ENCODE results near the gene RPL14. TPM values are rescaled to one million over a fixed set of nuclear protein-coding genes. Genes with fewer than 3 reads are reported as not detected.

Gene RPL14
- total and polyA plus RNA-seq, 2 of the 13 experiments (the other 11 are each of a cell fraction or from before 2014, with no cell fraction given): 502 to 1,291 TPM

DNA sequence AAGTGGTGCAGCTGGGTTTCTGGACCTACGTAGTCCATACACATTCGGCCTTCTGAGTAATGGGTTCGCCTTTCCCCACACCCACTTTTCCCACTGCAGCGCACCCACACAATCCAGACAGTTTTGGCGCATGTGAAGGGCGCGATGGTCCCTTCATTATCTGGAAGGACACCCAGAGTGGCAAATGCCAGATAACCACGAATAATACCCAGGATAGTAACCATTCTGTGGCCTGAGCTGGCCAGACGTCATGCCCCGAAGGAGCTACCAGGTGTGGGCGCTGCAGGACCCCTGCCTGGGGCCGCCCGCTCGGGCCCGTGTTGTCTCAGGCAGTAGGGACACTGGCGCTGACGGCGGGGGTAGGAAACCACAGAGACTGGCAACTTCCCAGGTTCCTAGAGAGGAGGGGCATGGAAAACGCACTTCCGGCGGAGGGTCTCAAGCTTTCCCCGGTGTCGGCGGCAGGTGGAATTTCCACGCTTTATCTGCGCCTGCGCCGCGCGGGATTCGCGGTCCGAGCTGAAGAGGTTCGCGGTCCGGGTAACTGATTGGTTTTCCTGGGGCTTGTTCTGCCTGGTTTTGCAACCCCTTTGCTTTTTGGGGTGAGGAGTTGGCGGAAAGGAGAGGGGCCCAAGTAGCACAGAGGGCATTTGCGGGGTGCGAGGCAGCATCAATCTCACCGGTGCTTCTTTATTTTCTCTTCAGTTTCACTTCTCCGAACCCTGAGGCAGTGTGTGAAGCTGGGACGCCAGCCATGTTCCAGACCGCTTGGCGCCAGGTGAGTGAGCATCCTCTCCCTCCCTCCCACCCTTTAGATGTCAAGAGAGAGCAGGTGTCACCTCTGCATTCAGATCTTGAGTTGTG is 48.7 kb downstream of the RPL14 start, which contains the start of gene ZNF620 (continued):
- no peak for TF ChIP-seq KLF9 (CRISPR knock-in tag; IDR thresholded peaks at IDR 0.05; ENCODE audit: low read depth)
- TF ChIP-seq ZNF44 (CRISPR knock-in tag; IDR thresholded peaks at IDR 0.05): no peak
- TF ChIP-seq ZNF761 (CRISPR knock-in tag; conservative IDR thresholded peaks at IDR 0.05): 0 out of 2 replicates have a peak, but pooled peaks have one; percentile 46
- TF ChIP-seq ZNF337 (CRISPR knock-in tag; IDR thresholded peaks at IDR 0.05; ENCODE audit: borderline replicate concordance, low read depth): no peak
- peak; percentile 78; the same call in 1 of the 2 replicates for TF ChIP-seq POGZ (CRISPR knock-in tag; IDR thresholded peaks at IDR 0.05)
- TF ChIP-seq TSC22D2 (CRISPR knock-in tag; IDR thresholded peaks at IDR 0.05; ENCODE audit: borderline replicate concordance): peak; percentile 79; the same call in 1 of the 2 replicates
- TF ChIP-seq MIXL1 (CRISPR knock-in tag; IDR thresholded peaks at IDR 0.05): 0 out of 2 replicates have a peak, but pooled peaks have one; percentile 31
- no peak for TF ChIP-seq RFXANK (CRISPR knock-in tag; IDR thresholded peaks at IDR 0.05)
- peak; percentile 49; the same call in 1 of the 2 replicates for TF ChIP-seq ZNF136 (CRISPR knock-in tag; IDR thresholded peaks at IDR 0.05; ENCODE audit: low read depth)
- no peak for TF ChIP-seq ETV6 (CRISPR knock-in tag; conservative IDR thresholded peaks at IDR 0.05)
- no peak for TF ChIP-seq ZNF441 (CRISPR knock-in tag; IDR thresholded peaks at IDR 0.05; ENCODE audit: borderline replicate concordance)
- TF ChIP-seq, protein P1, sequence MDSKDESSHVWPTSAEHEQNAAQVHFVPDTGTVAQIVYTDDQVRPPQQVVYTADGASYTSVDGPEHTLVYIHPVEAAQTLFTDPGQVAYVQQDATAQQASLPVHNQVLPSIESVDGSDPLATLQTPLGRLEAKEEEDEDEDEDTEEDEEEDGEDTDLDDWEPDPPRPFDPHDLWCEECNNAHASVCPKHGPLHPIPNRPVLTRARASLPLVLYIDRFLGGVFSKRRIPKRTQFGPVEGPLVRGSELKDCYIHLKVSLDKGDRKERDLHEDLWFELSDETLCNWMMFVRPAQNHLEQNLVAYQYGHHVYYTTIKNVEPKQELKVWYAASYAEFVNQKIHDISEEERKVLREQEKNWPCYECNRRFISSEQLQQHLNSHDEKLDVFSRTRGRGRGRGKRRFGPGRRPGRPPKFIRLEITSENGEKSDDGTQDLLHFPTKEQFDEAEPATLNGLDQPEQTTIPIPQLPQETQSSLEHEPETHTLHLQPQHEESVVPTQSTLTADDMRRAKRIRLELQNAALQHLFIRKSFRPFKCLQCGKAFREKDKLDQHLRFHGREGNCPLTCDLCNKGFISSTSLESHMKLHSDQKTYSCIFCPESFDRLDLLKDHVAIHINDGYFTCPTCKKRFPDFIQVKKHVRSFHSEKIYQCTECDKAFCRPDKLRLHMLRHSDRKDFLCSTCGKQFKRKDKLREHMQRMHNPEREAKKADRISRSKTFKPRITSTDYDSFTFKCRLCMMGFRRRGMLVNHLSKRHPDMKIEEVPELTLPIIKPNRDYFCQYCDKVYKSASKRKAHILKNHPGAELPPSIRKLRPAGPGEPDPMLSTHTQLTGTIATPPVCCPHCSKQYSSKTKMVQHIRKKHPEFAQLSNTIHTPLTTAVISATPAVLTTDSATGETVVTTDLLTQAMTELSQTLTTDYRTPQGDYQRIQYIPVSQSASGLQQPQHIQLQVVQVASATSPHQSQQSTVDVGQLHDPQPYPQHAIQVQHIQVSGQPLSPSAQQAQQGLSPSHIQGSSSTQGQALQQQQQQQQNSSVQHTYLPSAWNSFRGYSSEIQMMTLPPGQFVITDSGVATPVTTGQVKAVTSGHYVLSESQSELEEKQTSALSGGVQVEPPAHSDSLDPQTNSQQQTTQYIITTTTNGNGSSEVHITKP (CRISPR knock-in tag; IDR thresholded peaks at IDR 0.05; ENCODE audit: low read depth): 0 out of 2 replicates have a peak, but pooled peaks have one; percentile 74
- TF ChIP-seq ZMYM3 (CRISPR knock-in tag; IDR thresholded peaks at IDR 0.05): peak; percentile 27; the same call in 1 of the 2 replicates
- no peak for TF ChIP-seq FOXC1 (CRISPR knock-in tag; IDR thresholded peaks at IDR 0.05; ENCODE audit: borderline replicate concordance)
- TF ChIP-seq SP1 (IDR thresholded peaks at IDR 0.05): no peak
- 0 out of 2 replicates have a peak, but pooled peaks have one; percentile 21 for TF ChIP-seq SP1 (CRISPR knock-in tag; IDR thresholded peaks at IDR 0.05)
- TF ChIP-seq SETDB1 (CRISPR knock-in tag; IDR thresholded peaks at IDR 0.05; ENCODE audit: borderline replicate concordance): no peak
- TF ChIP-seq, protein P2, sequence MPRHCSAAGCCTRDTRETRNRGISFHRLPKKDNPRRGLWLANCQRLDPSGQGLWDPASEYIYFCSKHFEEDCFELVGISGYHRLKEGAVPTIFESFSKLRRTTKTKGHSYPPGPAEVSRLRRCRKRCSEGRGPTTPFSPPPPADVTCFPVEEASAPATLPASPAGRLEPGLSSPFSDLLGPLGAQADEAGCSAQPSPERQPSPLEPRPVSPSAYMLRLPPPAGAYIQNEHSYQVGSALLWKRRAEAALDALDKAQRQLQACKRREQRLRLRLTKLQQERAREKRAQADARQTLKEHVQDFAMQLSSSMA (CRISPR knock-in tag; IDR thresholded peaks at IDR 0.05): no peak
- peak; percentile 73 for TF ChIP-seq U2AF1 (optimal IDR thresholded peaks at IDR 0.05; ENCODE audit: low read depth, low read length)
- peak; percentile 31 for TF ChIP-seq PTBP1 (IDR thresholded peaks at IDR 0.05; ENCODE audit: low read depth, low read length, poor library complexity, severe bottlenecking)
- TF ChIP-seq, protein P3, sequence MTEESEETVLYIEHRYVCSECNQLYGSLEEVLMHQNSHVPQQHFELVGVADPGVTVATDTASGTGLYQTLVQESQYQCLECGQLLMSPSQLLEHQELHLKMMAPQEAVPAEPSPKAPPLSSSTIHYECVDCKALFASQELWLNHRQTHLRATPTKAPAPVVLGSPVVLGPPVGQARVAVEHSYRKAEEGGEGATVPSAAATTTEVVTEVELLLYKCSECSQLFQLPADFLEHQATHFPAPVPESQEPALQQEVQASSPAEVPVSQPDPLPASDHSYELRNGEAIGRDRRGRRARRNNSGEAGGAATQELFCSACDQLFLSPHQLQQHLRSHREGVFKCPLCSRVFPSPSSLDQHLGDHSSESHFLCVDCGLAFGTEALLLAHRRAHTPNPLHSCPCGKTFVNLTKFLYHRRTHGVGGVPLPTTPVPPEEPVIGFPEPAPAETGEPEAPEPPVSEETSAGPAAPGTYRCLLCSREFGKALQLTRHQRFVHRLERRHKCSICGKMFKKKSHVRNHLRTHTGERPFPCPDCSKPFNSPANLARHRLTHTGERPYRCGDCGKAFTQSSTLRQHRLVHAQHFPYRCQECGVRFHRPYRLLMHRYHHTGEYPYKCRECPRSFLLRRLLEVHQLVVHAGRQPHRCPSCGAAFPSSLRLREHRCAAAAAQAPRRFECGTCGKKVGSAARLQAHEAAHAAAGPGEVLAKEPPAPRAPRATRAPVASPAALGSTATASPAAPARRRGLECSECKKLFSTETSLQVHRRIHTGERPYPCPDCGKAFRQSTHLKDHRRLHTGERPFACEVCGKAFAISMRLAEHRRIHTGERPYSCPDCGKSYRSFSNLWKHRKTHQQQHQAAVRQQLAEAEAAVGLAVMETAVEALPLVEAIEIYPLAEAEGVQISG (CRISPR knock-in tag; IDR thresholded peaks at IDR 0.05): peak; percentile 100
